ENCODE data around the gene BANK1. TPM values are rescaled to one million over a fixed set of nuclear protein-coding genes. Genes with fewer than 3 reads are reported as not detected.

BANK1 gene
- polyA plus RNA-seq, 1 donor from 2014 or later = not detected

DNA sequence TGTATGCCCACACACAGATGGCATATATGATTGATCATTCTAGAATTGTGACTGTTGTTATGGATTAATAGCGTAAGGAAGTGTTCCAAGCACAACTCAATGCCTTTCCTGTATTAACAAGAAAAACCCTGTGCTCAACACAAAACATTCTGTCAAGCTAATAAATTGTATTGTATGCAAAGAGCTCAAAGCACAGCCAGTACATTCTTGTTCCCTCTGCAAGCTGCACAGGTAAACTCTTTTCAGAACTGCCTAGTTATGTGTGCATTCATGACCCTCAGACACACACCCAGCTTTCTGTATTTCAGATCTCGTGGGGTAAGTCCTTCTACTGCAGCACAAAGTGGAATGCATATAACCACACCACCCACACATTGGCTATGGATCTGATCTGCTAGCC is 34.3 kb upstream of the BANK1 start:
- no peaks in the 10 kb centered on the region for H3K79me2 ChIP-seq (replicated peaks; ENCODE audit: insufficient read depth, low read length)
- H3F3A ChIP-seq (ENCODE audit: insufficient read depth, low read length, poor library complexity, severe bottlenecking) = no peaks in the 10 kb centered on the region
- no peak overlapping the region for H3K4me3 ChIP-seq (ENCODE audit: low read length)
- TF ChIP-seq SMC3 (conservative IDR thresholded peaks at IDR 0.05; ENCODE audit: poor library complexity) (no peak), RAD21 (conservative IDR thresholded peaks at IDR 0.05) (no peak), TAF1 (IDR thresholded peaks at IDR 0.05; ENCODE audit: low read depth) (no peak), EZH2 (IDR thresholded peaks at IDR 0.05; ENCODE audit: borderline replicate concordance, insufficient read depth, low read length, poor library complexity, severe bottlenecking) (no peak), MXI1 (conservative IDR thresholded peaks at IDR 0.05; ENCODE audit: poor library complexity, severe bottlenecking) (no peak), EP300 (conservative IDR thresholded peaks at IDR 0.05; ENCODE audit: poor library complexity, severe bottlenecking) (no peak), POLR2AphosphoS5 (IDR thresholded peaks at IDR 0.05) (no peak)
- TF ChIP-seq, protein P1, sequence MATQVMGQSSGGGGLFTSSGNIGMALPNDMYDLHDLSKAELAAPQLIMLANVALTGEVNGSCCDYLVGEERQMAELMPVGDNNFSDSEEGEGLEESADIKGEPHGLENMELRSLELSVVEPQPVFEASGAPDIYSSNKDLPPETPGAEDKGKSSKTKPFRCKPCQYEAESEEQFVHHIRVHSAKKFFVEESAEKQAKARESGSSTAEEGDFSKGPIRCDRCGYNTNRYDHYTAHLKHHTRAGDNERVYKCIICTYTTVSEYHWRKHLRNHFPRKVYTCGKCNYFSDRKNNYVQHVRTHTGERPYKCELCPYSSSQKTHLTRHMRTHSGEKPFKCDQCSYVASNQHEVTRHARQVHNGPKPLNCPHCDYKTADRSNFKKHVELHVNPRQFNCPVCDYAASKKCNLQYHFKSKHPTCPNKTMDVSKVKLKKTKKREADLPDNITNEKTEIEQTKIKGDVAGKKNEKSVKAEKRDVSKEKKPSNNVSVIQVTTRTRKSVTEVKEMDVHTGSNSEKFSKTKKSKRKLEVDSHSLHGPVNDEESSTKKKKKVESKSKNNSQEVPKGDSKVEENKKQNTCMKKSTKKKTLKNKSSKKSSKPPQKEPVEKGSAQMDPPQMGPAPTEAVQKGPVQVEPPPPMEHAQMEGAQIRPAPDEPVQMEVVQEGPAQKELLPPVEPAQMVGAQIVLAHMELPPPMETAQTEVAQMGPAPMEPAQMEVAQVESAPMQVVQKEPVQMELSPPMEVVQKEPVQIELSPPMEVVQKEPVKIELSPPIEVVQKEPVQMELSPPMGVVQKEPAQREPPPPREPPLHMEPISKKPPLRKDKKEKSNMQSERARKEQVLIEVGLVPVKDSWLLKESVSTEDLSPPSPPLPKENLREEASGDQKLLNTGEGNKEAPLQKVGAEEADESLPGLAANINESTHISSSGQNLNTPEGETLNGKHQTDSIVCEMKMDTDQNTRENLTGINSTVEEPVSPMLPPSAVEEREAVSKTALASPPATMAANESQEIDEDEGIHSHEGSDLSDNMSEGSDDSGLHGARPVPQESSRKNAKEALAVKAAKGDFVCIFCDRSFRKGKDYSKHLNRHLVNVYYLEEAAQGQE (IDR thresholded peaks at IDR 0.05; ENCODE audit: borderline replicate concordance) = no peak
- TF ChIP-seq, protein P2, sequence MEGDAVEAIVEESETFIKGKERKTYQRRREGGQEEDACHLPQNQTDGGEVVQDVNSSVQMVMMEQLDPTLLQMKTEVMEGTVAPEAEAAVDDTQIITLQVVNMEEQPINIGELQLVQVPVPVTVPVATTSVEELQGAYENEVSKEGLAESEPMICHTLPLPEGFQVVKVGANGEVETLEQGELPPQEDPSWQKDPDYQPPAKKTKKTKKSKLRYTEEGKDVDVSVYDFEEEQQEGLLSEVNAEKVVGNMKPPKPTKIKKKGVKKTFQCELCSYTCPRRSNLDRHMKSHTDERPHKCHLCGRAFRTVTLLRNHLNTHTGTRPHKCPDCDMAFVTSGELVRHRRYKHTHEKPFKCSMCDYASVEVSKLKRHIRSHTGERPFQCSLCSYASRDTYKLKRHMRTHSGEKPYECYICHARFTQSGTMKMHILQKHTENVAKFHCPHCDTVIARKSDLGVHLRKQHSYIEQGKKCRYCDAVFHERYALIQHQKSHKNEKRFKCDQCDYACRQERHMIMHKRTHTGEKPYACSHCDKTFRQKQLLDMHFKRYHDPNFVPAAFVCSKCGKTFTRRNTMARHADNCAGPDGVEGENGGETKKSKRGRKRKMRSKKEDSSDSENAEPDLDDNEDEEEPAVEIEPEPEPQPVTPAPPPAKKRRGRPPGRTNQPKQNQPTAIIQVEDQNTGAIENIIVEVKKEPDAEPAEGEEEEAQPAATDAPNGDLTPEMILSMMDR (IDR thresholded peaks at IDR 0.05; ENCODE audit: poor library complexity, severe bottlenecking) = no peak
- no peaks in the 10 kb centered on the region for H3K27me3 ChIP-seq (ENCODE audit: insufficient read depth, low read depth, low read length)
- no peak overlapping the region for H3K9ac ChIP-seq (ENCODE audit: low read length)
- H3K9me3 ChIP-seq (ENCODE audit: low read length) = no peaks in the 10 kb centered on the region
- H4K20me1 ChIP-seq (ENCODE audit: insufficient read depth) = no peaks in the 10 kb centered on the region
- no peak overlapping the region for H3K4me2 ChIP-seq (ENCODE audit: low read length)
- H3K9me2 ChIP-seq (ENCODE audit: insufficient read depth, low read length) = no peaks in the 10 kb centered on the region
- H3K27ac ChIP-seq (ENCODE audit: low read length) = no peak overlapping the region
- no peak overlapping the region for H2AFZ ChIP-seq (ENCODE audit: low read depth, low read length)
- H3K36me3 ChIP-seq (ENCODE audit: insufficient read depth, low read length) = no peaks in the 10 kb centered on the region

DNA sequence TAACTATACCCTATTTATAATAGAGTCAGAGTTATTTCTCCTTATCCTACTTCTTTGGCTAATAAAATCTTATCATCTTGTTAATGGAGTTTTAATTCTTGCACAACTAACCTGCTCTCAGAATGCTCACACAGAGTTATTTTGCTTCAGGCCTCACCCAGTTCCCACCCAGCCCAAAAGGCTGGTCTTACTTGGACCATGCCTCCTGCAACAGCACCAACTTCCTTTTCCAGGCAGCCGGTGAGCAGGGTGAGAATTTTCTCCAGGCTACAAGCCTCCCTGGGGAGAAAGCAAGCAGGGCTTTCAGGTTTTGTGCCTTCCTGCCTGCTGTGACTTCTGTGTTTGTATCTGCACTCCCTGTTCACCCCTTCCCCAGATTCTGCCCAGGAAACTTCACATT is 29.1 kb upstream of the BANK1 start:
- Histone ChIP-seq H3K9me2 (ENCODE audit: insufficient read depth, low read length) (no peaks in the 10 kb centered on the region), H3K27me3 (ENCODE audit: insufficient read depth, low read depth, low read length) (no peaks in the 10 kb centered on the region), H3K36me3 (ENCODE audit: insufficient read depth, low read length) (no peaks in the 10 kb centered on the region), H4K20me1 (ENCODE audit: insufficient read depth) (no peaks in the 10 kb centered on the region), H3K4me3 (ENCODE audit: low read length) (no peak overlapping the region), H3K4me2 (ENCODE audit: low read length) (no peak overlapping the region), H3K9me3 (ENCODE audit: low read length) (no peaks in the 10 kb centered on the region), H3K9ac (ENCODE audit: low read length) (no peak overlapping the region), H2AFZ (ENCODE audit: low read depth, low read length) (no peak overlapping the region), H3K79me2 (replicated peaks; ENCODE audit: insufficient read depth, low read length) (no peaks in the 10 kb centered on the region), H3F3A (ENCODE audit: insufficient read depth, low read length, poor library complexity, severe bottlenecking) (no peaks in the 10 kb centered on the region), H3K27ac (ENCODE audit: low read length) (no peak overlapping the region)
- TF ChIP-seq EZH2 (IDR thresholded peaks at IDR 0.05; ENCODE audit: borderline replicate concordance, insufficient read depth, low read length, poor library complexity, severe bottlenecking) = no peak
- TF ChIP-seq EP300 (conservative IDR thresholded peaks at IDR 0.05; ENCODE audit: poor library complexity, severe bottlenecking) = no peak

DNA sequence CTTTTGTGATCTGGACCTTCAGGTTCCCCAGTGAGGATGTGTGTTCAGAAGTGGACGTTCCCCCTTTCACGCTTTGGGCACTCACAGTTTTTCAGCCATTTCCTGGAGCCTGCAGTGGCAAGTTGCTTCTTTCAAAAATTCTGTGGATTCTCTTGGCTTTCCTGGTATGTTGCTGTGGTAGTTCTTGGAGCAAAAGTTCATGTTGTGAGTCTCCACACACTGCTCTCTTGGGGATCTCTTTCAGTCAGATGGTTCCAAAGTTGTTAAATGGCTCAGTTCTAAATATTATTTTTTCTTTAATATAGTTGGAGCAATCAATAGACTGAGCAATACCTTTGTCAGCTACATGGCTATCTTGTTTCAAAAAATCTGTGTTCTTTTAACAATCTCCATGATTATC is 28.5 kb upstream of the BANK1 start:
- H3F3A ChIP-seq (ENCODE audit: insufficient read depth, low read length, poor library complexity, severe bottlenecking) = no peaks in the 10 kb centered on the region
- no peaks in the 10 kb centered on the region for H3K9me2 ChIP-seq (ENCODE audit: insufficient read depth, low read length)
- no peaks in the 10 kb centered on the region for H3K79me2 ChIP-seq (replicated peaks; ENCODE audit: insufficient read depth, low read length)
- no peak overlapping the region for H3K4me3 ChIP-seq (ENCODE audit: low read length)
- no peak overlapping the region for H3K4me2 ChIP-seq (ENCODE audit: low read length)
- H4K20me1 ChIP-seq (ENCODE audit: insufficient read depth) = no peaks in the 10 kb centered on the region
- H3K9ac ChIP-seq (ENCODE audit: low read length) = no peak overlapping the region
- H3K9me3 ChIP-seq (ENCODE audit: low read length) = no peaks in the 10 kb centered on the region
- TF ChIP-seq EP300 (conservative IDR thresholded peaks at IDR 0.05; ENCODE audit: poor library complexity, severe bottlenecking) (no peak), RAD21 (conservative IDR thresholded peaks at IDR 0.05) (no peak), SMC3 (conservative IDR thresholded peaks at IDR 0.05; ENCODE audit: poor library complexity) (no peak), EZH2 (IDR thresholded peaks at IDR 0.05; ENCODE audit: borderline replicate concordance, insufficient read depth, low read length, poor library complexity, severe bottlenecking) (no peak), POLR2AphosphoS5 (IDR thresholded peaks at IDR 0.05) (no peak), TAF1 (IDR thresholded peaks at IDR 0.05; ENCODE audit: low read depth) (no peak), MXI1 (conservative IDR thresholded peaks at IDR 0.05; ENCODE audit: poor library complexity, severe bottlenecking) (no peak)
- TF ChIP-seq, protein P2 (IDR thresholded peaks at IDR 0.05; ENCODE audit: poor library complexity, severe bottlenecking) = no peak
- TF ChIP-seq, protein P1 (IDR thresholded peaks at IDR 0.05; ENCODE audit: borderline replicate concordance) = no peak
- no peaks in the 10 kb centered on the region for H3K27me3 ChIP-seq (ENCODE audit: insufficient read depth, low read depth, low read length)
- H3K36me3 ChIP-seq (ENCODE audit: insufficient read depth, low read length) = no peaks in the 10 kb centered on the region
- no peak overlapping the region for H3K27ac ChIP-seq (ENCODE audit: low read length)
- no peak overlapping the region for H2AFZ ChIP-seq (ENCODE audit: low read depth, low read length)
